ENCODE measurements around the gene RPS6KA2. TPM values are rescaled to one million over a fixed set of nuclear protein-coding genes. Genes with fewer than 3 reads are reported as not detected.

RPS6KA2 gene
- total RNA-seq, 3 donors from 2014 or later (not counting 1 experiment from before 2014, with no cell fraction given), result 2.8 to 4.5 (median 2.9) TPM

- Histone ChIP-seq H3K4me1 (ENCODE audit: control insufficient read depth, insufficient read depth, low read length) (peaks cover 4% of the 10 kb centered on the region), H3K9me3 (ENCODE audit: control insufficient read depth, insufficient read depth, low read length) (no peaks in the 10 kb centered on the region), H3K27ac (ENCODE audit: low read length) (no peak overlapping the region), H3K4me3 (ENCODE audit: low read length) (no peak overlapping the region), H3K27me3 (ENCODE audit: control insufficient read depth, insufficient read depth, low read length) (no peaks in the 10 kb centered on the region), H3K36me3 (ENCODE audit: control insufficient read depth, insufficient read depth, low read length) (no peaks in the 10 kb centered on the region)
- Mint-ChIP-seq H3K4me3 (no peak overlapping the region), H3K9me3 (no peaks in the 10 kb centered on the region), H3K27ac (no peak overlapping the region), H3K36me3 (no peaks in the 10 kb centered on the region), H3K4me1 (peaks cover 7 to 11% of the 10 kb centered on the region in 2 donors), H3K27me3 (ENCODE audit: low read depth in 2 of 2) (peaks cover 5 to 32% of the 10 kb centered on the region in 2 donors)
- ATAC-seq (no peak), DNase-seq (no peak)
- intact Hi-C loops (cut with micrococcal nuclease), result loop anchor here (10.0 kb wide), 1 partner anchor 112 kb away; no protein-coding TSS in a partner anchor
- WGBS (ENCODE audit: insufficient coverage), result 94% methylated on average over 5 of the region's 6 CpGs
- no peak for TF ChIP-seq CTCF (IDR thresholded peaks at IDR 0.05)
Observed at GRCh38 chr6:166546653-166547052, 80.4 kb downstream of the RPS6KA2 start.

GRCh38 chr6:166545156-166546034, 81.7 kb downstream of the RPS6KA2 start:
- no peak for TF ChIP-seq CTCF (IDR thresholded peaks at IDR 0.05)
- Mint-ChIP-seq H3K27ac (no peak overlapping the region), H3K9me3 (no peaks in the 10 kb centered on the region), H3K36me3 (no peaks in the 10 kb centered on the region), H3K4me1 (peaks cover 20 to 23% of the 10 kb centered on the region in 2 donors), H3K27me3 (ENCODE audit: low read depth in 2 of 2) (peaks cover 0 to 32% of the 10 kb centered on the region in 2 donors), H3K4me3 (no peak overlapping the region)
- H3K4me3 ChIP-seq (ENCODE audit: low read length), result no peak overlapping the region
- DNase-seq (no peak), ATAC-seq (no peak)
- H3K27ac ChIP-seq (ENCODE audit: low read length), result no peak overlapping the region
- no peaks in the 10 kb centered on the region for H3K27me3 ChIP-seq (ENCODE audit: control insufficient read depth, insufficient read depth, low read length)
- intact Hi-C loops (cut with micrococcal nuclease), result loop anchor here (10.0 kb wide), 1 partner anchor 111 kb away; no protein-coding TSS in a partner anchor
- no peaks in the 10 kb centered on the region for H3K36me3 ChIP-seq (ENCODE audit: control insufficient read depth, insufficient read depth, low read length)
- 95% methylated on average over 18 of the region's 19 CpGs for WGBS (ENCODE audit: insufficient coverage)
- H3K4me1 ChIP-seq (ENCODE audit: control insufficient read depth, insufficient read depth, low read length), result peaks cover 16% of the 10 kb centered on the region
- H3K9me3 ChIP-seq (ENCODE audit: control insufficient read depth, insufficient read depth, low read length), result no peaks in the 10 kb centered on the region

GRCh38 chr6:166544296-166544605, 82.8 kb downstream of the RPS6KA2 start:
- no peaks in the 10 kb centered on the region for H3K9me3 ChIP-seq (ENCODE audit: control insufficient read depth, insufficient read depth, low read length)
- H3K4me3 ChIP-seq (ENCODE audit: low read length), result no peak overlapping the region
- ATAC-seq, result no peak
- H3K36me3 ChIP-seq (ENCODE audit: control insufficient read depth, insufficient read depth, low read length), result no peaks in the 10 kb centered on the region
- Mint-ChIP-seq H3K36me3 (no peaks in the 10 kb centered on the region), H3K9me3 (no peaks in the 10 kb centered on the region), H3K27me3 (ENCODE audit: low read depth in 2 of 2) (peaks cover 0 to 29% of the 10 kb centered on the region in 2 donors), H3K4me3 (no peak overlapping the region), H3K27ac (peak overlapping the region; percentile 2 to 66), H3K4me1 (peaks cover 29 to 30% of the 10 kb centered on the region in 2 donors)
- DNase-seq, result no peak
- H3K4me1 ChIP-seq (ENCODE audit: control insufficient read depth, insufficient read depth, low read length), result peaks cover 25% of the 10 kb centered on the region
- no peak overlapping the region for H3K27ac ChIP-seq (ENCODE audit: low read length)
- intact Hi-C loops (cut with micrococcal nuclease), result loop anchor here (10.0 kb wide), 1 partner anchor 109 kb away; no protein-coding TSS in a partner anchor
- no peaks in the 10 kb centered on the region for H3K27me3 ChIP-seq (ENCODE audit: control insufficient read depth, insufficient read depth, low read length)
- TF ChIP-seq CTCF (IDR thresholded peaks at IDR 0.05), result no peak
- WGBS (ENCODE audit: insufficient coverage), result 96% methylated on average over 10 of the region's 10 CpGs

Measured in natural killer cell (primary cell).